Measurements from ENCODE around the gene OR51D1.

DNA sequence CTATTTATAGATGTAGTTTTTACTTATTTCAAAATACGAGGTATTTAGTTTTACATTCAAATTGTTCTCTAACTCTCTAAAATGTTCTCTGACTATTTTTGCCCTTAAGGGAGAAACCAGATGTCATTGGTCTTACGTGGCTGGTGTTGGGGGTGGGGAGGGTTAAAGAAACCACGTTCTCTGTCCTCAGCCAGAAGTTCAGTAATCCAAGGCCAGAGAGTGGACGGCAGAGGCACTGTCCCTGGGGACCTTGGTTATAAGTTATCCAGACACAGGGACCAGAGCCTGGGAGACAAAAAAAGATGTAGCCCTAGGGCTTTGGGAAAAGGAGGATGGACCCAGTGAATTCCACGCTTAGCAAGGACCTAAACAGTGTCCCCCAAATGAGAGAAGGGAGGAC lies 5.8 kb downstream of the OR51D1 start:
- TF ChIP-seq CTCF (conservative IDR thresholded peaks at IDR 0.05; ENCODE audit: low read depth, low read length) (no peak), EZH2 (IDR thresholded peaks at IDR 0.05; ENCODE audit: borderline replicate concordance, low read depth, low read length, poor library complexity, severe bottlenecking) (no peak)

Measured in A673 (cell line).